ENCODE results near the gene NFE2L1.
"Not testable (repeated sequence)": the region's sequence is repeated elsewhere in the genome, so short reads cannot be mapped to it uniquely, and the experiment has no call there.

- TF ChIP-seq CTCF (IDR thresholded peaks at IDR 0.05); EP300 (IDR thresholded peaks at IDR 0.05; ENCODE audit: low read depth): not testable (repeated sequence)
Observed at GRCh38 chr17:48067808-48068207, 19.6 kb downstream of the NFE2L1 start.
